ENCODE results near the gene SNAPIN. TPM values are rescaled to one million over a fixed set of nuclear protein-coding genes. Genes with fewer than 3 reads are reported as not detected.
"Not testable (repeated sequence)": the region's sequence is repeated elsewhere in the genome, so short reads cannot be mapped to it uniquely, and the experiment has no call there.

SNAPIN gene
- polyA plus RNA-seq, 10 donors = 44.5 to 50.4 (median 46.6) TPM

DNA sequence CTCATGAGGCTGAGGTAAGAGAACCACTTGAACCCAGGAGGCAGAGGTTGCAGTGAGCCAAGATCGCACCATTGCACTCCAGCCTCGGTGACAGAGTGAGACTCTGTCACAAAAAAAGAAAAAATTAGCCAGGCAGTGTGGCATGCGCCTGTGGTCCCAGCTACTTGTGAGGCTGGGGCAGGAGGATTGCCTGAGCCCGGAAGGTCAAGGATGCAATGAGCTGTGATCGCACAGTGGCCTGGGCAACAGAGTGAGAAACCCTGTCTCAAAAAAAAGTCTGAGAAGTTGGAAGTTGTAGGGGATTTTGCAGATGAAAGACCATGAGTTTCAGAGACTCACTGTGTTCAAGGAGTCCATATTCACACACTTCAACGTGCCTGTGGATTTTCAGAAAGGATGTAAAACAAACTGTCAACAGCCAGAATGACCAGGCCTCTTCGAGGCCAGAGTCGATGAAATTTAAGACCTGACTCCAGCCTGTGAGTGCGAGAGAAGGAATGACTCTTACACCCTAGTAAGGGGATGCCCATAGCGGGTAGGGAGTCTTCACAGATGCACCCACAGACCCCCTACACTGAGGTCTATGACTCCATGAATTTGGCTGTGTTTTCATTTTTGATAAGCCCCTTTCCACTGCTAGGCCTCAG, 33.4 kb upstream of the SNAPIN start:
- no peak for DNase-seq

DNA sequence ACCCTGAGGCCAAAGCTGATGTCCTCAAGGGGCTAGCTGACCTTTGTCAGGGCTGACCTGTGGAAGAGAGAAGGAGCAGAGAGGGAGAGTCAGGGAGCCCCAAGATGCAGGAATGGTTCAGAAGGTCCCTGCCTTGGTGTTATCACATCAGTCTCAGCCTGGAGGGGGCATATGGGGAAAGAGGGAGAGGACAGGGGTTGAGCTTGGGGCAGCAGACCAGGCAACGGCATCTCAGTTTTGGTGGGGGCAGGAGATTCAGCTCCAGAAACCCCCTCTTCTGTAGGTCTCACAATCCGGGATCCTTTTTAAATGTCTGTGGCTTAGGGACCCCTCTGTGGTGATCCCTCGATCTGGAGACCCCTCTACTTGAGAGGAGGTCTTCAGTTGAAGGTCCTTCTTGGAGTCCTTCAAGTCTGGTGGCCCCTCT, 32.0 kb upstream of the SNAPIN start:
- no peak for DNase-seq

DNA sequence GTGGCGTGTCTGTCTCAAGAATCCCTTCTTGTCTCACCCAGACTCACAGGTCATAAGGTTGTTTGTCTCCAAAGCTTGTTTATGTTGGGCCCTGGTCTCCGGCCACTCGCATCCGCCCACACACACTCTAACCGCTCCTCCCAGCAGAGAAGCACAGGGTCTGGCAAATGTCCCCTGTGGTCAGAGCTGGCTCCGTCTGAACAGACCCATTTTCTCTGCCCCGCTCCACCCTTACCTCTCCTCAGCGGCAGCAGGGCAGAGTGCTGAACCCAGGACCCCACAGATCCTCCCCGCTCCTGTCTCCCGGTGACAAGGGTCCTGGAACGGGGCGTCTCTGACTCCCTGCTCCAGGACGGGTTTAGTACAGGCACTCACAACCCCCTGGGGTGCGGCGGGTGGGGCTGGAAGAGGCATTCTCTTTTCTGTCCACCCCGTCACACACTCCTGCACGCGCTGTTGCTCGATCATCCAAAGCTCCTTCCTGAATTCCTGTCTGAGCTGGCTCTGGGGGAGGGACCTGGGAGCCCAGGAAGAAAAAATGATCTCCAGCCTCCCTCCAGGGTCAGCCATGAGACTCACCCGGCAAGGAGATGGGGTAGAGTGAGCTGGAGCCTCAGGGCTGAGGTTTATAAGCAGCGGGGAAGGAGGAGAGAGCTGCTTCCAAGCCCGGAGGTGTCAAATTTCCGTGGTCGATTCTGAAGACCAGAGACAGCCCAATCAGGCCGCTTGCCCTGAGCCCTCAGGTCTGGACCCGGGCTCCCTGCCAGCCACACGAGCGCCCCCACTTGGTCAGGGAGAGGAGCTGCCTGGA, 31.4 kb upstream of the SNAPIN start, which contains the start of gene S100A13:
Gene S100A13, minus strand, starts transcription at position 602 of the 811 bp plus-strand sequence. CDS start 1,033 bp downstream, outside the sequence.
- peak; percentile 84 to 94 (median 91) for DNase-seq

DNA sequence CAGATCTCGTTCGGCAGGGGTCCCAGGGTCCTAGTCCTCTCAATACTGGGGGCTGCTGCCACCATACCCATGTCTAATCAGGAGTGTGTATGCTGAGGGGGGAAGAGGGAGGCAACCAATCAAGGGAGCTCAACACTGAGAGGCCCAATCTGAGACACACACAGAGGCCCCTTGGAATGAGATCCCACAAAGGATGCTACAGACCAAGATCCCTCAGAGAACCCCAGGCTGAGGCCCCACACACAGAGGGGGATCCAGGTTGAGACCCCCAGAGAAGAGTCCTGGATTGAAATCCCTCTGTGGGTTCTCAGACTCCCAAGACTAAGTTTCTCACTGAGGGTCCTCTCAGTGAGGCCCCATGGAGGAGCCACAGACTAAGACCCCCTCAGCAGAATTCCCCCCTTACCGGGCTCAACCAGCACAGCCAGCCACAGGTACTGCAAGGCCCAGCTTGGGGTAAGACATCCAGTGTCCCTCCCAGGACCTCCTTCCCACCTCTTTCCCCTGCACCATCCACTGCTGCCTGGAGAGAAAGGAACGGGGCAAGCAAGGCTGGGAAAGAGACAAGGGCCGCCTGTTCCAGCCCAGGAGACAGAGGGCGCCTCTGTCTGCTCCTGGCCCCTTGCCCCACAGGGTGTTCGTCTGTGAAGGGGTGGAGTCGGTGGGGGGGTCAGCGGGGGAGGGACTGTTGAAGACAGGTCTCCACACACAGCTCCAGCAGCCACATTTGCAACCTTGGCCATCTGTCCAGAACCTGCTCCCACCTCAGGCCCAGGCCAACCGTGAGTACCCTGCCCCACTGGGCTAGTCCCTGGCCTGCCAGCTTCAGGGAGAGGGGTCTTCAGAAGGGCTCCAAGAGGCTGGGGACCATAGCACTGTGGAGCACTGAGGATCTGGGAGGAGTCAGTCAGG, 30.5 kb upstream of the SNAPIN start, which contains the start of gene S100A1:
Gene S100A1, plus strand, starts transcription at position 720 of the 912 bp plus-strand sequence. CDS start 2,088 bp downstream, outside the sequence.
- DNase-seq = no peak

DNA sequence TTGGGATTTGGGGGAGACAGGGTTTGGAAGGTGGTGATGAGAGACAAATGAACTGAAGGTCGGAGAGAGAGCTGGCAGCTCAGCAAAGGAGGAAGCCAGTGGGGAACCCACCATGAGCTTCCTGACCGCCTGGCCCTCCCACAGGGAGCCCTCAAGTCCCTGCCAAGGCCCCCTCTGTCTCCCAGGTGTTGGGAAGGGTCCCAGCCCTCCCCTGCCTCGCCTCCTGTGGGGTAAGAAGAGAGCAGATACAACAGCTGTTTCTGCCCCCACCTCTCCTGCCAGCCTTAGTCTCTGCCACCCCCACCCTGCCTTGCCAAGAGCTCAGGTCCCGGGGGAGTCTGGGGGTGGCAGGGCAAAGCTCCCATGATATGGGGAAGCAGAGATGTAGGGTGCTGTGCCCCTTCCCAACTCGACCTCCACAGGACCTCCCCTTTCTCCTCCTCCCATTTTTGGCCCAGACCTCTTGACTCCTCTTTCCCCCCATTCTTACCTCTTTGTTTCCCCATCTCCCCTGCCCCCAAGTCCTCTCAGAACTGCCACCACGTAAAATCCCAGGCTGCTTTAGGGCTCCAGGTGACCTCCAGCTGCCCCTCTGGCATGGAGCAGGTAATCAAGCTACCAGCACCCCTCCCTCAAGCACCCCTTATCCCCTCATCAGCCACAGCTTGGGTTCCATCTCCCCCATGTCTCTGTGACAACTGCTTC, 29.7 kb upstream of the SNAPIN start:
- DNase-seq = no peak

DNA sequence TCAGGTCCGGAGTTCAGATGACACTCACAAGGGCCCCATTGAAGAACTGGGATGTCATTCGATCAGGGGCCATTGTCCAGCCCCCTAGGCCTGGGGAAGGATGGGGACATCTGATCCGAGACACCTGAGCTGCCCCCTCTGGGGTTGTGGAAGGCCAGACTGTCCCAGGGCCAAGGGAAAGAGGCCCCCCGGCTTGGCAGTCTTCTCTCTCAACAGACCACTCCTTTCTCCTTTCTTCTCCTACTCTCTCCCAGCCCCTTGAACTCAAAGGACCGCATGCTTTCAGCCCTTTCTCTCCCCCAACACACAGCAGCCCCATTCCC, 29.2 kb upstream of the SNAPIN start:
- DNase-seq = no peak

DNA sequence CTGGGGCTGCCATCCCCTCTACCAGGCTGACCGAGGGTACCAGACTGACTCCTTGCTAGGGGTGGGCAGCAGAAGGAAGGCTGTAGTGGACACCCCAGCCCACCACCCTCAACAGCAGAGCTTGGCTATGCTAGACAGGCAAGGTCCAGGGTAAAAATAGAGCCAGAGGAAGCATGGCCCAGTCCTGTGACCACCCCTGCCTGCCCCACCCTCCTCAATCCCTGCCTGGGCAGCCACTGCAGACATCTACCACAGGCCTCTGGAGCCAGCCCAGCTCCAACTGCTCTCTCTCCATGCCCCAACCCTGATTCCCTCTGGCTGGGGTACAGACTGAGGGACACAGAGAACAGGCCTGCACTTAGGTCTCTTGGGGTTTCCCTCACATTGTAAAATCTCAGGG, 28.5 kb upstream of the SNAPIN start:
- DNase-seq = no peak

DNA sequence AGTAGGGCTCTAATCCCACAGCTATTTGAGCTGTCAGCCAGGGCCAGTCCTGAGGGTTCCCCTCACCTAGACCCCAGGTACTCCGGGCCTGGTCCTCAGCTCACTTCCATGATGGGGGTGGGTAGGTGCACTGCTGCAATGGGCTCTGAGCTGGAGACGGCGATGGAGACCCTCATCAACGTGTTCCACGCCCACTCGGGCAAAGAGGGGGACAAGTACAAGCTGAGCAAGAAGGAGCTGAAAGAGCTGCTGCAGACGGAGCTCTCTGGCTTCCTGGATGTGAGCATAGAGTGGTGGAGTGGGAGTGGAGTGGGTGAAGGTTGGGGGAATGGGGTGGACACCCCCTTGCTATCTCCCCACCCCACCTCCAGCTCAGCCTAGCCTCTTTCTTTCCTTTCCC, 28.1 kb upstream of the SNAPIN start:
- no peak for DNase-seq

DNA sequence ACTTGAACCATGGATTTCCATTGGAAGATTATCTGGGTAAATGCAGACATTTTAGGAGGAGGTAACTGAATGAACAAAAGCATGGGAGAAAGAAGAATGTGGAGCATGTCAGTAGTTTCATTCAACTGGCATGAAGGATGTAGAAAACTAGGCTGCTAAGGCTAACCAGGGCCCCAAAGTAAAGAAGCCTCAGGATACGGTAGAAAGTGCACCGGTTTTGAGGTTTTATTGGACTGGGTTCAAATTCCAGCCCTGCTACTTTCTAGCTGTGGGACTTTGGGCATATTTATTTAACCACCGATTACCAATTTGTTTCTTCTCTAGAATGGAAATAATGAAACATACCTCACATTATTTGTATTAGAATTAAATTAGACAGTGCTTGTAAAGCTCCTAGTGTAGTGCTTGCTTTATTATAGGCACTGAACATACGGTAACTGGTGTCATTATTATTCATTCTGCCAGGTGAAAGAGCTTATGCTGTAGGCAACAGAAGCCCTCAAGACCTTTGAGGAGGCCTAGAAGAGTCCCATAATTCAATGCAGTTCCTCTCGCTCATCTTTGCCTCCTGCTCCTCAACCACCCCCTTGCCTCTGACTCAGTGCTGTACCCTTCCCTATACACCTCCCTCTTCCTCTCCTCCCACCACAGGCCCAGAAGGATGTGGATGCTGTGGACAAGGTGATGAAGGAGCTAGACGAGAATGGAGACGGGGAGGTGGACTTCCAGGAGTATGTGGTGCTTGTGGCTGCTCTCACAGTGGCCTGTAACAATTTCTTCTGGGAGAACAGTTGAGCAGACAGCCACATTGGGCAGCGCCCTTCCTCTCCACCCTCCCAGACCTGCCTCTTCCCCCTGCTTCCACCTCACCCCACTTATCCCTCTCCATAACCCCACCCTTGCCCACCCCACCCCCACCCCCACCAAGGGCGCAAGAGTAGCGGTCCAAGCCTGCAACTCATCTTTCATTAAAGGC, 27.2 kb upstream of the SNAPIN start:
- DNase-seq = no peak

DNA sequence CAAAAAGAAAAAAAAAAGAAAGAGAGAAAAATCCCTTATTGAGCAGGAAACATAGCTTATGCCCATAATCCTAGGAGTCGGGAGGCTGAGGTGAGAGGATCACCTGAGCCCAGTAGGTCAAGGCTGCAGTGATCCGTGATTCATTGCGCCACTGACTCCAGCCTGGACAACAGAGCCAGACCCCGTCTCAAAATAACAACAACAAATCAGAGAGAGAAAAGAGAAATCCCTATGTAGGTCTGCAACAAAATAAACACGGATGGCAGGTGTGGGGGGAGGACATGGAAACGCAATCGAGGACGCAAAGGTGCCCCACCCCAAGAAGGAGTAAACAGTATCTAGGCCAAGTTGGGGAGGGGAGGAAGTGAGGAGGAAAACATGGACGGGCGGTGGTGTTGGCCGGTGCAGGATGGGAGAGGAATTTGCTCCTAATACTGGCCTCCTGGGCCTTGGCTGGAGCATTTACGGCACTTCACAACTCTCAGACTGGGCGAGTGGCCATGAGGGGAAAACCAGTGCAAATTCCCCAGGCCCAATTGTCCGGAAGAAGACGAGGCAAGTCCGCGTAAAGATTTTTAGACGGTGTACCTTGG, 25.2 kb upstream of the SNAPIN start:
- DNase-seq = no peak

DNA sequence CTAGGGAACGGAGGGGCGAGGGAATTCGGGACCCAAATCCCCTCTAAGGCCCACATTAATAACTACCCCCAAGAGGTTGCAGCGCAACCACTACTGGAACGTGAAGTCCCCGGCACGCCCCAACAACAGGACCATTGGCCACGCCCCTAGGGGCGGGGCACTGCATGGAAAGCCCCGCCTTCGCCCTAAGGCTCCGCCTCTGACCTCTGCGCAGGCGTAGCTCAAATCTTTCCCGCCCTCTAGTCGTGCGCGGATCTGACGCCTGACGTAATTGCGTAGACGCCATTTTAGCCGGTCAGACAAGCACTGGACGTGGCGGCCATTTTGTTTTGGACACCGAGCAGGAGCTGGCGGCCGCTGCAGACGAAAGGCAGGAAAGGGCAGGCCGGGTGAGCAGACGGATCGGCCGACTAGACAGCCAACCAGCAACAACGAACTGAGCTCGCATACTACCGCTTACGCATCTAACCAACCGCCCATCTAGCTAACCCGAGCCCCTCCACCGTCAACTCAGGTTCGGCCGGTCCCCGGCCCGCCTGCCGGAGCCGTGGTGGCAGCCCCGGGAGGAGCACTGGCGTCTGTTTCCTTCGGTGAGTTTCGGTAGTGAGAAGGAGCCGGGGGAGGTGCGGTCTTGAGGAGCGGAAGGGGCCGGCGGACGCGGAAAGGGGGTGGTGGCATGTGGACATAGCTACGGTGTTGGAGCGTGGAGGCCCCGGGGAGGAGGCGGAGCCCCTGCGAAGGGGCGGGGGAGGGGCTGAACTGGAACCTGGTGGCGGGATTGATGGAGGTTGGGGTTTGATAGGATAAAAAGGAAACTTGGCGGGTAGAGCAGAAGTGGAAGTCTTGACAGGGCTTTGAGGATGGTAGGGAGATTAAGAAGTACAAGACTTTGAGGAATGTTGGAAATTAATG, 24.5 kb upstream of the SNAPIN start, which contains the start of gene CHTOP:
Gene CHTOP, plus strand, starts transcription at position 313 of the 912 bp plus-strand sequence. CDS start 2,523 bp downstream, outside the sequence.
- peak; percentile 99 for DNase-seq

DNA sequence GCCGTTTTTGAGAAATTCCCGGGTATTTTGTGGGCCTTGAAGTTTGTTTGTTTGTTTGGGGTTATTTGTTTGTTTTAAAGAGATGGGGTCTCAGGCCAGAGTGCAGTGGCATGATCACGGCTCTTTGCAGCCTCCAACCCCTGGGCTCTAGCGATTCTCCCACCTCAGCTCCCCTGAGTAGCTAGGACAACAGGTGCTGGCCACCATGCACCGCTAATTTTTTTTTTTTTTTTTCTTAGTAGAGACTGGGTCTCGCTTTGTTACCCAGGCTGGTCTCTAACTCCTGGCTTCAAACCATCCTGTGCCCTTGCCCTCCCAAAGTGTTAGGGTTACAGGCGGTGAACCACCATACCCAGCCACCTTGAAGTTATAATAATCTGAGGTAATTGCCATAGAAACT, 22.6 kb upstream of the SNAPIN start:
- DNase-seq = no peak

DNA sequence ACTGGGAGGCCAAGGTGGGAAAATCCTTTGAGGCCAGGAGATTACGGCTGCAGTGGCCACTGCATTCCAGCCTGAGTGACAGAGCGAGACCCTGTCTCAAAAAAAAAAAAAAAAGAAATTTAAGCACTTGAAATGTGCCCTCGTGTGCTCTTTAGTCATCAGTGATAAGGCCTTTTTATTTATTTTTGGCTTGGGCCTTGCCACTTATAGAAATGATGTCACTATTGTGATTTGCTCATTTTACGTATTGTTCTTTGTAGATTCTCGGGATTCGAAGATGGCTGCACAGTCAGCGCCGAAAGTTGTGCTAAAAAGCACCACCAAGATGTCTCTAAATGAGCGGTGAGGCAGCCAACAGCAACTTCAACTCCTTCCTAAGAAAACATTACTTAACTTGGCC, 22.2 kb upstream of the SNAPIN start:
- no peak for DNase-seq

DNA sequence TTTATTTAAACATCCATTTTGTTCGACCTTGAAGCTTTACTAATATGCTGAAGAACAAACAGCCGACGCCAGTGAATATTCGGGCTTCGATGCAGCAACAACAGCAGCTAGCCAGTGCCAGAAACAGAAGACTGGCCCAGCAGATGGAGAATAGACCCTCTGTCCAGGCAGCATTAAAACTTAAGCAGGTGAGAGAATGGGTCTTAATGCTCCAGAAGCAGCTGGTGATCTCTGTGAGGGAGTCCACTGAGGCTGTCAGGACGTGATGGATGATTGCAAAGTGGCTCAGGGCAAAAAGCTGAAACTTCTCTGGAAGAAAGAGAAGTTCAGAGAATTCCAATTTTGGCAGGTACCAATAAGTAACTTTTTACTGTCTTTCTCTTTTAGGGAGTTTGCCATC, 20.2 kb upstream of the SNAPIN start:
- no peak for DNase-seq

DNA sequence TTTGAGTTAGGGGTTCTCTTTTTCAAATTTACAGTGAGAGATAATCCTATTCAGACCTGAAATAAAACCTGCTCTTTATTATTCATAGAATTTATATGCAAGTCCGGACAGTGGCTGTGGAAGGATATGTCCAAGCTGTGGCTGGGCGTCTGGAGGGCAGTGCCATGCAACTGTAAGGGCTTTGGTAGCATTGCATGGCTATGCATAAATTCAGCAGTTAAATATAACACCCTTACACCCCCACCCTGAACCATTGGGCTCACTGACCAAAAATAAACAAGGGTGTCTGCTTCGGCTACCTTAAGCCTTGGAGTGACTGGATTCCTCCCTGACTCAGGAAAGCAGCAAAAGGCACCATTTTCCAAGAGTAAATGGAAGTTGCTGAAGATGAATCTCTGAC, 19.2 kb upstream of the SNAPIN start:
- DNase-seq = no peak

DNA sequence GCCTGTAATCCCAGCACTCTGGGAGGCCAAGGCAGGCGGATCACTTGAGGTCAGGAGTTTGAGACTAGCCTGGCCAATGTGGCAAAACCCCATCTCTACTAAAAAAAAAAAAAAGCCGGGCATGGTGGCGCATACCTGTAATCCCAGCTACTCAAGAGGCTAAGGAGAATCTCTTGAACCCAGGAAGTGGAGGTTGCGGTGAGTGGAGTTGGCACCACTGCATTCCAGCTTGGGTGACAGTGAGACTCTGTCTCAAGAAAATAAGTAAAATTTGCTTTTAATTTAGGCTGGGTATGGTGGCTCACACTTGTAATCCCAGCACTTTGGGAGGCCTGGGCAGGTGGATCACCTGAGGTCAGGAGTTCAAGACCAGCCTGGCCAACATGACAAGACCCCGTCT, 18.3 kb upstream of the SNAPIN start:
- DNase-seq = not testable (repeated sequence)

DNA sequence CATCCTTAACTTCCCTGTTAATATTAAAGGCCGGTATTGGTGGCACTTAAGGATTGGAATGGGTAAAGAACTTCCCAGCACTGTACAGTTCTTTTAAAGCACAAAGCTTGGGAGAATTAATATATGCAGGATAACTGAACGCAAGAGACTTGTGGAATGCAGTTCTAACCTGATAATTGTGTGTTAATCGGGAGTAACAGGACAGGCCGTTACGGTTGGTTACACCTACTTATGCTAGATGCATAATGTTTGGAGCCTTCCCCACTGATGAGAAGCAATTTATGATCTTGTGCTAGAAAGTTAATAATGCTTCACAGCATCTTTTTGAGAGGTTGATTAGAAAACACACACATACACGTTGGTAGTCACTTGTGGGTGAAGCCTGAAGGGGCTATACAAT, 17.6 kb upstream of the SNAPIN start:
- no peak for DNase-seq

DNA sequence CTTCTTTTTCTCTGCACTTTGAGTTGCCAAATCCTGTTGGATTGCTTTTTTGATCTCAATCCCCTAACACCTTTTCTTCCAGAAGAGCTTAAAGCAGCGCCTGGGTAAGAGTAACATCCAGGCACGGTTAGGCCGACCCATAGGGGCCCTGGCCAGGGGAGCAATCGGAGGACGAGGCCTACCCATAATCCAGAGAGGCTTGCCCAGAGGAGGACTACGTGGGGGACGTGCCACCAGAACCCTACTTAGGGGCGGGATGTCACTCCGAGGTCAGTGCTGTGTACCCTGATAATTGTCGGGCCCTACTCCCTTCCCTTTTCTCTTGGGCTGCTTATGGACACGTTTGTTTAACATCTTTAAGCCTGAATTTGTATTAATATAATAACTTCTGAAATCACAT, 16.3 kb upstream of the SNAPIN start:
- no peak for DNase-seq

DNA sequence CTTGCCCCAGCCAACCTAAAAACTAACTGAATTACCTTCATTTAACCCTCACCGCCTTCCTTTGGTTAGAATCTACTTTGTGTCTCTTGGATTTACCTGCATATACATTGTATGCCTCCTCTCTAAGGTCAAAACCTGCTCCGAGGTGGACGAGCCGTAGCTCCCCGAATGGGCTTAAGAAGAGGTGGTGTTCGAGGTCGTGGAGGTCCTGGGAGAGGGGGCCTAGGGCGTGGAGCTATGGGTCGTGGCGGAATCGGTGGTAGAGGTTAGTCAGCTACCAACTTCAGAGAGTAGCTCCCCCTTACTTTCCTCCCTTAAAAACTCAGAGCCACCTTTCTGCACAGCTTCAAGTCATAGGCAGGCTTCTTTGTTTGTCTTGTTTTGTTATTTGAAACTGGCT, 15.4 kb upstream of the SNAPIN start:
- DNase-seq = no peak
